ENCODE measurements around the gene CEBPZOS. TPM values are rescaled to one million over a fixed set of nuclear protein-coding genes. Genes with fewer than 3 reads are reported as not detected.

CEBPZOS gene
- total RNA-seq, 4 donors from 2014 or later: 7.5 to 39.0 (median 24.2) TPM

GRCh38 chr2:37164757-37165156, 31.5 kb upstream of the CEBPZOS start:
- TF ChIP-seq, protein P1, sequence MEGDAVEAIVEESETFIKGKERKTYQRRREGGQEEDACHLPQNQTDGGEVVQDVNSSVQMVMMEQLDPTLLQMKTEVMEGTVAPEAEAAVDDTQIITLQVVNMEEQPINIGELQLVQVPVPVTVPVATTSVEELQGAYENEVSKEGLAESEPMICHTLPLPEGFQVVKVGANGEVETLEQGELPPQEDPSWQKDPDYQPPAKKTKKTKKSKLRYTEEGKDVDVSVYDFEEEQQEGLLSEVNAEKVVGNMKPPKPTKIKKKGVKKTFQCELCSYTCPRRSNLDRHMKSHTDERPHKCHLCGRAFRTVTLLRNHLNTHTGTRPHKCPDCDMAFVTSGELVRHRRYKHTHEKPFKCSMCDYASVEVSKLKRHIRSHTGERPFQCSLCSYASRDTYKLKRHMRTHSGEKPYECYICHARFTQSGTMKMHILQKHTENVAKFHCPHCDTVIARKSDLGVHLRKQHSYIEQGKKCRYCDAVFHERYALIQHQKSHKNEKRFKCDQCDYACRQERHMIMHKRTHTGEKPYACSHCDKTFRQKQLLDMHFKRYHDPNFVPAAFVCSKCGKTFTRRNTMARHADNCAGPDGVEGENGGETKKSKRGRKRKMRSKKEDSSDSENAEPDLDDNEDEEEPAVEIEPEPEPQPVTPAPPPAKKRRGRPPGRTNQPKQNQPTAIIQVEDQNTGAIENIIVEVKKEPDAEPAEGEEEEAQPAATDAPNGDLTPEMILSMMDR (IDR thresholded peaks at IDR 0.05): no peak
- TF ChIP-seq POLR2A (IDR thresholded peaks at IDR 0.05) (no peak), EP300 (IDR thresholded peaks at IDR 0.05; ENCODE audit: low read depth) (no peak), POLR2AphosphoS5 (IDR thresholded peaks at IDR 0.05) (no peak)
- H3K4me3 ChIP-seq: no peak overlapping the region
- H3K27me3 ChIP-seq: no peaks in the 10 kb centered on the region
- DNase-seq: no peak
- no peaks in the 10 kb centered on the region for H3K36me3 ChIP-seq
- H3K4me1 ChIP-seq: peaks cover 0 to 9% (median 0%) of the 10 kb centered on the region in 4 donors
- intact Hi-C loops (cut with DNase I; ENCODE audit: low total_unique reads) (no loop called here), in situ Hi-C loops (cut with MboI; ENCODE audit: low pct_ligation_motif_present in 1 of 4, low pct_unique_long_range_greater_than_20kb in 1 of 4, low sequenced_read_pairs in 3 of 4) (loop anchor here in 2 of 4 donors (25.0 kb wide), 1 partner anchor 723 kb away; no protein-coding TSS in a partner anchor)
- WGBS, 2 donors (ENCODE audit: low coverage in 1 of 2): 83 to 91% methylated on average over 1 of the region's 1 CpG
- peaks cover 10 to 18% of the 10 kb centered on the region in 2 donors for H3K9me3 ChIP-seq
- no peak overlapping the region for H3K27ac ChIP-seq

DNA sequence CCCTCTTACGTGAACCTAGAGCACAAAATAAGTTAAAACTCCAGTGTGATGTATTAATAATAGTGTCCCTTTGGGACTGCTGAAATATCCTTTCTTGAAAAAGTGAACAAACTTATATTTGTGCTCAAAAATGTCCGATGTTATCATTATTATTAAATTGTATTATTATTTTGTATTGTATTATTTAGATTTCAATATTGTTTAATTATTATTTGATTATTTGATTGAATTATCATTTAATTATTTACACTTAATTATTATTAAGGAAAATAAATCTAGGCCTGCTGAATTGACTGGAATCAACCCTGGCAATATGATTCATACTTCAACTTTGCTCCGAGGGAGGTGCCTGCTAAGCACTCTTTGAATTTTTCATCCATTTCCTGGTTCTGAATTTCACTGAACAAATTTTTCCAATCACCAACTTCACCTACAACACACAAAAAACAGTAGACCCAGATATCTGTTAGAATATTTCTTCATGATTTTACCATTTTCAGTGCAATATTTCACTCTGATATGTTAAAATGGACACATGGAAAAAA, 28.6 kb upstream of the CEBPZOS start:
- Histone ChIP-seq H3K27ac (peak overlapping the region in 2 of 4 donors; percentile 53 to 57), H3K27me3 (no peaks in the 10 kb centered on the region), H3K4me1 (peaks cover 0 to 9% (median 0%) of the 10 kb centered on the region in 4 donors), H3K9me3 (peaks cover 10 to 18% of the 10 kb centered on the region in 2 donors), H3K36me3 (no peaks in the 10 kb centered on the region), H3K4me3 (no peak overlapping the region)
- DNase-seq: no peak
- TF ChIP-seq EP300 (IDR thresholded peaks at IDR 0.05; ENCODE audit: low read depth): no peak
- TF ChIP-seq POLR2AphosphoS5 (IDR thresholded peaks at IDR 0.05): no peak
- TF ChIP-seq, protein P1 (IDR thresholded peaks at IDR 0.05): no peak
- no peak for TF ChIP-seq POLR2A (IDR thresholded peaks at IDR 0.05)
- intact Hi-C loops (cut with DNase I; ENCODE audit: low total_unique reads) (no loop called here), in situ Hi-C loops (cut with MboI; ENCODE audit: low pct_ligation_motif_present in 1 of 4, low pct_unique_long_range_greater_than_20kb in 1 of 4, low sequenced_read_pairs in 3 of 4) (loop anchor here in 2 of 4 donors (25.0 kb wide), 1 partner anchor 720 kb away; no protein-coding TSS in a partner anchor)
- 84 to 85% methylated on average over 3 of the region's 3 CpGs for WGBS, 2 donors (ENCODE audit: low coverage in 1 of 2)

DNA sequence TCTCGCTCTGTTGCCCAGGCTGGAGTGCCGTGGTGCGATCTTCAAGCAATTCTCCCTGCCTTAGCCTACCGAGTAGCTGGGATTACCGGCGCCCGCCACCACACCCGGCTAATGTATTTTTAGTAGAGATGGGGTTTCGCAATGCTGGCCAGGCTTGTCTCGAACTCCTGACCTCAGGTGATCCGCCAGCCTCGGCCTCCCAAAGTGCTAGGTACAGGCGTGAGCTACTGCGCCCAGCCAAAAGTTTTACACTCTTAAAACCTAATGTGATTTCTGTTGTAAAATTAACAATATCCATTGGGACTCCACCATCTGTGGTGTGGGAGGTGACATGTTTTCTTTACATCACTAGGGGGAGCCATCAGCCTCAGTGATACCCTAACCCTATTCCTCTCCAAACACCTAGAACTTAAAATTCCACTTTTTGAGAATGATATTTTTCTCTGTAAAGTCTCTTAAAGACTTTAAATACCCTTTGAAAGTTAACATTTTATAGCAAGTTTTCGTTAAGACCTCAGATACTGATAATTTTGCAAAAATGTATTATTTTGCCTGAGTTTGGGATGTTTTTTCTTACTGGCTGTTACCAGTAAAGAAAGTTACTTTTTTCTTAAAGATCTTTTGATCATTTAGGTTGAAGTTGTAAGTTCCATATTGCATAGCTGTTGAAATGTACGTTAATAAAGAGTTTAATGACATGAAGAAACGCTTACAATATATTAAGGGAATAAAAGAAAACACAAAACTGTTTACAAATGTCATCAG, 27.9 kb upstream of the CEBPZOS start:
- Histone ChIP-seq H3K27me3 (no peaks in the 10 kb centered on the region), H3K9me3 (peaks cover 10 to 17% of the 10 kb centered on the region in 2 donors), H3K4me3 (no peak overlapping the region), H3K36me3 (no peaks in the 10 kb centered on the region), H3K27ac (peak overlapping the region in 2 of 4 donors; percentile 53 to 57), H3K4me1 (peaks cover 0 to 9% (median 0%) of the 10 kb centered on the region in 4 donors)
- peak; percentile 17 for DNase-seq
- in situ Hi-C loops (cut with MboI; ENCODE audit: low pct_ligation_motif_present in 1 of 4, low pct_unique_long_range_greater_than_20kb in 1 of 4, low sequenced_read_pairs in 3 of 4): loop anchor here in 2 of 4 donors (25.0 kb wide), 1 partner anchor 719 kb away; no protein-coding TSS in a partner anchor
- 55 to 65% methylated on average over 6 to 17 of the region's 17 CpGs for WGBS, 2 donors (ENCODE audit: low coverage in 1 of 2)
- intact Hi-C loops (cut with DNase I; ENCODE audit: low total_unique reads): no loop called here
- TF ChIP-seq, protein P1 (IDR thresholded peaks at IDR 0.05): peak; percentile 55 to 65 (median 58)
- TF ChIP-seq EP300 (IDR thresholded peaks at IDR 0.05; ENCODE audit: low read depth) (no peak), POLR2A (IDR thresholded peaks at IDR 0.05) (no peak)

DNA sequence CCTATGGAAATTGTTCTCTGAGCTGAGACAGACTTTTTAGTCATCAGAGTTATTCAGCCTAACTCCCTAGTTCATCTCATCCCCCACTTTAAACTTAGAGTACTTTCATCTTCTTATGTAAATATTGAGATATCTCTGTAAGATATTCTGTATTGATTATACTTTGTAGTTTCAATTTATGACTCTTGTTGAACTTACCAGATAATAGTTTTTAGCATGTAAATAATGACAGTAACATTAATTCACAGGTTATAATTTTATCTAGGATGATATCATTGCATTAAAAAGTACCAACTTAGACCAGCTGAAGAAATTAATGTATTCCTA, 24.7 kb upstream of the CEBPZOS start:
- no peaks in the 10 kb centered on the region for H3K9me3 ChIP-seq
- H3K36me3 ChIP-seq: no peaks in the 10 kb centered on the region
- no peak overlapping the region for H3K27ac ChIP-seq
- DNase-seq: no peak
- intact Hi-C loops (cut with DNase I; ENCODE audit: low total_unique reads): no loop called here
- in situ Hi-C loops (cut with MboI; ENCODE audit: low pct_ligation_motif_present in 1 of 4, low pct_unique_long_range_greater_than_20kb in 1 of 4, low sequenced_read_pairs in 3 of 4): loop anchor here in 2 of 4 donors (25.0 kb wide), 1 partner anchor 716 kb away; no protein-coding TSS in a partner anchor
- no peak overlapping the region for H3K4me3 ChIP-seq
- peaks cover 0 to 9% (median 0%) of the 10 kb centered on the region in 4 donors for H3K4me1 ChIP-seq
- no peak for TF ChIP-seq POLR2A (IDR thresholded peaks at IDR 0.05)
- no peak for TF ChIP-seq EP300 (IDR thresholded peaks at IDR 0.05; ENCODE audit: low read depth)
- TF ChIP-seq, protein P1 (IDR thresholded peaks at IDR 0.05): no peak
- TF ChIP-seq POLR2AphosphoS5 (IDR thresholded peaks at IDR 0.05): no peak
- H3K27me3 ChIP-seq: no peaks in the 10 kb centered on the region
